Measurements from ENCODE around the gene AQP7. TPM values are rescaled to one million over a fixed set of nuclear protein-coding genes. Genes with fewer than 3 reads are reported as not detected.
A peak's percentile ranks its signal among the peaks of the same experiment; 100 is the strongest.
"Not testable (repeated sequence)": the region's sequence is repeated elsewhere in the genome, so short reads cannot be mapped to it uniquely, and the experiment has no call there.

AQP7 gene
- total and polyA plus RNA-seq, 11 donors, result 32.1 to 252 (median 113) TPM

GRCh38 chr9:33393581-33393980, 8.8 kb downstream of the AQP7 start:
- Histone ChIP-seq H3K4me3 (peak overlapping the region in 3 of 12 donors; percentile 2 to 17 (median 15)), H3K27ac (peak overlapping the region; percentile 78 to 95 (median 90)), H3K36me3 (no peaks in the 10 kb centered on the region), H3K9me3 (no peaks in the 10 kb centered on the region), H3K27me3 (no peaks in the 10 kb centered on the region), H3K4me1 (peaks cover 0 to 68% (median 28%) of the 10 kb centered on the region in 12 donors)
- intact Hi-C loops (cut with DNase I), result no loop called here
- 35 to 46% (median 41%) methylated on average over 11 of the region's 11 CpGs for WGBS, 4 donors
- ATAC-seq (no peak), DNase-seq (peak in 3 of 5 donors; percentile 52 to 82 (median 66))
- TF ChIP-seq POLR2A (IDR thresholded peaks at IDR 0.05) (no peak), CTCF (IDR thresholded peaks at IDR 0.05) (no peak)

GRCh38 chr9:33392591-33393021, 9.8 kb downstream of the AQP7 start:
- H3K27me3 ChIP-seq; ATAC-seq; H3K9me3 ChIP-seq; H3K4me3 ChIP-seq; intact Hi-C loops (cut with DNase I); H3K36me3 ChIP-seq; DNase-seq: not testable (repeated sequence)
- peaks cover 0 to 74% (median 28%) of the 10 kb centered on the region in 12 donors for H3K4me1 ChIP-seq
- H3K27ac ChIP-seq, result peak overlapping the region; percentile 78 to 95 (median 90)
- 34 to 58% (median 49%) methylated on average over 4 to 7 of the region's 7 CpGs for WGBS, 4 donors

- intact Hi-C loops (cut with DNase I); H3K36me3 ChIP-seq; H3K9me3 ChIP-seq; H3K27me3 ChIP-seq: not testable (repeated sequence)
- Histone ChIP-seq H3K4me1 (peaks cover 0 to 73% (median 28%) of the 10 kb centered on the region in 12 donors), H3K4me3 (peak overlapping the region in 5 of 12 donors; percentile 16 to 26 (median 22)), H3K27ac (peak overlapping the region; percentile 4 to 95 (median 90))
- peak in 4 of 5 donors; percentile 84 to 87 (median 86) for DNase-seq
- WGBS, 4 donors, result 2 to 9% (median 5%) methylated on average over 4 to 9 of the region's 9 CpGs
- ATAC-seq, result peak in 2 of 4 donors; percentile 47 to 75
Measured at GRCh38 chr9:33391111-33391771, 11.1 kb downstream of the AQP7 start.

- H3K4me1 ChIP-seq, result peaks cover 0 to 55% (median 23%) of the 10 kb centered on the region in 12 donors
- TF ChIP-seq CTCF (IDR thresholded peaks at IDR 0.05) (no peak), POLR2A (IDR thresholded peaks at IDR 0.05) (no peak)
- peak overlapping the region in 3 of 12 donors; percentile 7 to 20 (median 8) for H3K27ac ChIP-seq
- H3K4me3 ChIP-seq, result no peak overlapping the region
- peak in 2 of 4 donors; percentile 31 to 33 for ATAC-seq
- peak in 1 of 5 donors; percentile 7 for DNase-seq
- 74 to 83% (median 77%) methylated on average over 15 of the region's 15 CpGs for WGBS, 4 donors
- no peaks in the 10 kb centered on the region for H3K9me3 ChIP-seq
- H3K27me3 ChIP-seq, result no peaks in the 10 kb centered on the region
- intact Hi-C loops (cut with DNase I), result no loop called here
- H3K36me3 ChIP-seq, result peaks cover 0 to 9% (median 0%) of the 10 kb centered on the region in 9 donors
Measured at GRCh38 chr9:33388110-33388994, 14.0 kb downstream of the AQP7 start.

GRCh38 chr9:33386998-33387397, 15.4 kb downstream of the AQP7 start:
- H3K27me3 ChIP-seq; intact Hi-C loops (cut with DNase I); H3K9me3 ChIP-seq; H3K36me3 ChIP-seq; H3K4me3 ChIP-seq; ATAC-seq: not testable (repeated sequence)
- peak in 1 of 5 donors; percentile 20 for DNase-seq
- 84 to 92% (median 87%) methylated on average over 9 of the region's 9 CpGs for WGBS, 4 donors
- peak overlapping the region in 1 of 12 donors; percentile 9 for H3K27ac ChIP-seq
- peaks cover 0 to 42% (median 13%) of the 10 kb centered on the region in 12 donors for H3K4me1 ChIP-seq

- peak in 1 of 5 donors; percentile 46 for DNase-seq
- WGBS, 4 donors, result 83 to 92% (median 88%) methylated on average over 10 to 14 of the region's 14 CpGs
- Histone ChIP-seq H3K27ac (peak overlapping the region in 2 of 12 donors; percentile 9 to 37), H3K4me1 (peaks cover 0 to 38% (median 9%) of the 10 kb centered on the region in 12 donors)
- H3K27me3 ChIP-seq; H3K9me3 ChIP-seq; ATAC-seq; intact Hi-C loops (cut with DNase I); H3K36me3 ChIP-seq; H3K4me3 ChIP-seq: not testable (repeated sequence)
Measured at GRCh38 chr9:33386641-33386996, 15.7 kb downstream of the AQP7 start.

GRCh38 chr9:33385979-33386640, 16.3 kb downstream of the AQP7 start:
- Histone ChIP-seq H3K4me1 (peaks cover 0 to 38% (median 9%) of the 10 kb centered on the region in 12 donors), H3K27ac (peak overlapping the region in 2 of 12 donors; percentile 9 to 37)
- 75 to 83% (median 77%) methylated on average over 13 to 23 of the region's 23 CpGs for WGBS, 4 donors
- intact Hi-C loops (cut with DNase I); H3K36me3 ChIP-seq; H3K4me3 ChIP-seq; ATAC-seq; H3K9me3 ChIP-seq; H3K27me3 ChIP-seq: not testable (repeated sequence)
- DNase-seq, result peak in 1 of 5 donors; percentile 54

GRCh38 chr9:33385536-33385935, 16.8 kb downstream of the AQP7 start:
- peak in 2 of 5 donors; percentile 27 to 44 for DNase-seq
- WGBS, 4 donors, result 95 to 100% (median 96%) methylated on average over 4 to 11 of the region's 11 CpGs
- not testable (repeated sequence) for H3K36me3 ChIP-seq

More at GRCh38 chr9:33385536-33385935, 16.8 kb downstream of the AQP7 start:
- ATAC-seq; H3K9me3 ChIP-seq; intact Hi-C loops (cut with DNase I); H3K4me3 ChIP-seq; H3K27ac ChIP-seq; H3K27me3 ChIP-seq: not testable (repeated sequence)
- H3K4me1 ChIP-seq, result peaks cover 0 to 38% (median 4%) of the 10 kb centered on the region in 12 donors

Data from heart left ventricle (tissue), 16 donors.